Memory B cell (primary cell): Measurements from ENCODE around the gene GJC1.
A peak's percentile ranks its signal among the peaks of the same experiment; 100 is the strongest.

Experiments used
- ATAC-seq: fragments of 150-1000 bp; cut with Tn5 transposase; 2 replicates; pipeline ENCODE4 v1.10.0; 2021; ENCODE audit warnings: low read depth, mild to moderate bottlenecking, moderate library complexity
- DNase-seq, 2 donors: peaks; one replicate each; pipeline ENCODE4 v3.0.0; 2022; ENCODE audit warnings: low spot score in 2 of 2
- H3K27ac Mint-ChIP-seq: one replicate; pipeline ENCODE4 v1.8.0; 2022; ENCODE audit warnings: mild to moderate bottlenecking, moderate library complexity, mixed read lengths
- H3K27me3 Mint-ChIP-seq: one replicate; pipeline ENCODE4 v1.8.0; 2022; ENCODE audit warnings: mixed read lengths
- H3K36me3 Mint-ChIP-seq: one replicate; pipeline ENCODE4 v1.8.0; 2022; ENCODE audit warnings: mild to moderate bottlenecking, mixed read lengths
- H3K4me1 Mint-ChIP-seq: one replicate; pipeline ENCODE4 v1.8.0; 2022; ENCODE audit warnings: mixed read lengths
- H3K4me3 Mint-ChIP-seq: one replicate; pipeline ENCODE4 v1.8.0; 2022; ENCODE audit warnings: mild to moderate bottlenecking, moderate library complexity, mixed read lengths
- H3K9me3 Mint-ChIP-seq: one replicate; pipeline ENCODE4 v1.8.0; 2022; ENCODE audit warnings: mixed read lengths

The GJC1 gene

DNA sequence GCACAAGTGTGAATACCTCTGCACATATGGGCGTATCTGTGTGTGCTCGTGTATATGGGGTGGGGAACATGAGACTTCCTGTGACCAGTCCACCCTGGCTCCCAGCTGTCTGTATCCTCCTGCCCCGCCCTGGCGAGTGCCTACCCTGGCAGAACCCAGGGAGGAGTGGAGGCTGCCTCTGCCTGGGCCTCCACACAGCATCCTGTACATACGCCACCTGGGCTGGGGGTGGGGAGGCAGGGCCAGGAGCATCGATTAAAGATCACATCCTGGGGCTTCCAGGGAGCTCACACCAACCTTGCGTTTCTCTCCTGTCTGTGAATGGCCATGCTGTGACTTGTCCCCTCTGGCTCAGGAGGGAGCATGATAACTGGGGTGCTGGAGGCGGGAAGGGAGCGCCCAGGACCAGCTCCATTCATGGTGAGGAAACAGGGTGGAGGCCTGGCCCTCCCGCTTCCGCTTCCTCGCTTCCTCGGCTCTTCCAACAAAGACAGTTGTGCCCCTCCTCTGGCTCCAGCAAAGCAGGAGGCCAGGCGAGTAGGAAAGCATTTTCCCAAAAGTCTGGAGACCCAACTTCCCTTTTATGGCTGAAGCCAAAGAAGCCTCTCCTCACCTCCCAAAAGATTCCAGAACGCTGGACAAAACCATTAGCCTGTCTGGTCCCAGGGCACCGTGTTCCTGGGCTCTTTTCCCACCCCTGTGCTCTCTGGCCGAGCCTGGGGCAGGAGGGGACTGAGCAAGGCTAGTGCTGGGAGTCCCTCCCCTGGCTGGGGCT, 48.3 kb downstream of the GJC1 start:
- H3K4me1 Mint-ChIP-seq: peaks cover 8% of the 10 kb centered on the region
- H3K27me3 Mint-ChIP-seq: peaks cover 10% of the 10 kb centered on the region
- no peaks in the 10 kb centered on the region for H3K36me3 Mint-ChIP-seq
- H3K27ac Mint-ChIP-seq: no peak overlapping the region
- no peak for ATAC-seq
- DNase-seq: no peak
- no peak overlapping the region for H3K4me3 Mint-ChIP-seq
- no peaks in the 10 kb centered on the region for H3K9me3 Mint-ChIP-seq

- DNase-seq: no peak
- Mint-ChIP-seq H3K4me1 (peaks cover 11% of the 10 kb centered on the region), H3K36me3 (no peaks in the 10 kb centered on the region), H3K9me3 (no peaks in the 10 kb centered on the region), H3K4me3 (peak overlapping the region; percentile 47), H3K27me3 (peaks cover 10% of the 10 kb centered on the region), H3K27ac (no peak overlapping the region)
- ATAC-seq: no peak
Measured at GRCh38 chr17:44780845-44781480, 49.1 kb downstream of the GJC1 start.

GRCh38 chr17:44780161-44780560, 49.9 kb downstream of the GJC1 start:
- no peaks in the 10 kb centered on the region for H3K36me3 Mint-ChIP-seq
- peaks cover 10% of the 10 kb centered on the region for H3K27me3 Mint-ChIP-seq
- ATAC-seq (no peak), DNase-seq (no peak)
- peaks cover 15% of the 10 kb centered on the region for H3K4me1 Mint-ChIP-seq
- no peak overlapping the region for H3K27ac Mint-ChIP-seq
- H3K4me3 Mint-ChIP-seq: no peak overlapping the region
- no peaks in the 10 kb centered on the region for H3K9me3 Mint-ChIP-seq

- H3K36me3 Mint-ChIP-seq: no peaks in the 10 kb centered on the region
- DNase-seq (peak; percentile 75 to 82), ATAC-seq (peak; percentile 36)
- H3K4me1 Mint-ChIP-seq: peaks cover 18% of the 10 kb centered on the region
- peak overlapping the region; percentile 67 for H3K4me3 Mint-ChIP-seq
- no peak overlapping the region for H3K27ac Mint-ChIP-seq
- H3K9me3 Mint-ChIP-seq: no peaks in the 10 kb centered on the region
- H3K27me3 Mint-ChIP-seq: peaks cover 10% of the 10 kb centered on the region
Measured at GRCh38 chr17:44779211-44780025, 50.7 kb downstream of the GJC1 start.

- peaks cover 18% of the 10 kb centered on the region for H3K4me1 Mint-ChIP-seq
- no peaks in the 10 kb centered on the region for H3K36me3 Mint-ChIP-seq
- H3K4me3 Mint-ChIP-seq: peak overlapping the region; percentile 67
- ATAC-seq (no peak), DNase-seq (no peak)
- H3K9me3 Mint-ChIP-seq: no peaks in the 10 kb centered on the region
- H3K27ac Mint-ChIP-seq: no peak overlapping the region
- H3K27me3 Mint-ChIP-seq: peaks cover 10% of the 10 kb centered on the region
Measured at GRCh38 chr17:44778656-44779210, 51.4 kb downstream of the GJC1 start.

DNA sequence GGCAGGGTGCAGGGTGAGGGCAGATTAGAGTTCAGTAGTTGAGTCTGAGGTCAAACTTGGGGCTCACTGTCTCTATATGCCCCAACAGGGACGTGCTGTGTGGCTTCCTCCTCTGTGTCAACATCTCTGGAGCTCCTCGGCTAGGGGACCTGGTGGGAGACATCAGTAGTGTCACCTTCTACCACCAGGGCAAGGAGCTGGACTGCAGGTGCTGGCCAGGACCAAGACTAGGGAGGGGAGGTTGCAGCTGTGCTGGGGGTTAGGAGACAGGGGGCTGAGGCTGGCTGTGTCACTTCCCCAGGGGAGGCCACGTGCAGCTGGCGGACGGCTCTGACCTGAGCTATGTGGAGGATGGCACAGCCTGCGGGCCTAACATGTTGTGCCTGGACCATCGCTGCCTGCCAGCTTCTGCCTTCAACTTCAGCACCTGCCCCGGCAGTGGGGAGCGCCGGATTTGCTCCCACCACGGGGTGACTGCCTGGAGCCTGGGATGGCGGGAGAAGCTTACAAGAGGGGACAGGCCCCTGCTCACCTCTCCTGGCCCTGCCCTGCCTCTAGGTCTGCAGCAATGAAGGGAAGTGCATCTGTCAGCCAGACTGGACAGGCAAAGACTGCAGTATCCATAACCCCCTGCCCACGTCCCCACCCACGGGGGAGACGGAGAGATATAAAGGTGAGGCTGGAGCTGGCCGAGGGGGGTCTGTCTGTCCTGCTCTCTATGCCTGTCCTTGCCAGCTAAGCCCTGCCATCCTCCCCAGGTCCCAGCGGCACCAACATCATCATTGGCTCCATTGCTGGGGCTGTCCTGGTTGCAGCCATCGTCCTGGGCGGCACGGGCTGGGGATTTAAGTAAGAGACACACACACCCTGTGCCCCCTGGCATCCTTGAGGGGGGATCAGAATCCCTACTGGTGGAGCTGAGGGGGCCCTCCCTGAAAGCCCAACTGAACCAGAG, 52.4 kb downstream of the GJC1 start:
- DNase-seq: no peak
- Mint-ChIP-seq H3K36me3 (no peaks in the 10 kb centered on the region), H3K9me3 (no peaks in the 10 kb centered on the region), H3K4me1 (peaks cover 18% of the 10 kb centered on the region), H3K27me3 (peaks cover 10% of the 10 kb centered on the region), H3K27ac (no peak overlapping the region), H3K4me3 (no peak overlapping the region)
- ATAC-seq: no peak

DNA sequence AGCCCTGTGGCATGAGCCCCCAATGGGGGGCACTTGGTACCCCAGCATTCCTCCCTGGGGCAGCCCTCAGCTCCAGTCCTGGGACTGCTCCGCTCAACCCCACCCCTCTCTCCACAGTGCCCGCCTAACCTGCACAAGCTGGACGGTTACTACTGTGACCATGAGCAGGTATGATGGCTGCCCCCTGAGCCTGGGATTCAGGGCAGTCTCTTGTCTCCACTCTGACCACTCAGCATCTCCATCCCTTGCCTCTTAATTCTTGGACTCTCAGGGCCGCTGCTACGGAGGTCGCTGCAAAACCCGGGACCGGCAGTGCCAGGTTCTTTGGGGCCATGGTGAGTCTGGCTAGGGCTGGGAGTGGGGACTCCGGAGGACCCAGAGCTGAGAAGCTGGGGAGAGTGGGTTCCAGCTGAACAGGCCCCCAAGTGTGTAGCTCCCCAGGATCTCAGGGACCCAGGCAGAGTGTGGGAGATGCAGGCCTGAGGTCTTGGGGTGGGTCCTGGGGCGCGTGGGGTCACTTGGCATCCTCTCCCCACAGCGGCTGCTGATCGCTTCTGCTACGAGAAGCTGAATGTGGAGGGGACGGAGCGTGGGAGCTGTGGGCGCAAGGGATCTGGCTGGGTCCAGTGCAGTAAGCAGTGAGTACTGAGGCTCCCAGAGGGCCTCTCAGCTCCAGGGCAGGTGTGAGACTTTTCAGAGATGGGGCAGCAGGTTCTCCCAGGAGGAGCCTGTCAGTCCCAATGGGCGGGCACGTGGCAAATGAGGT, 53.3 kb downstream of the GJC1 start:
- no peaks in the 10 kb centered on the region for H3K36me3 Mint-ChIP-seq
- H3K27me3 Mint-ChIP-seq: peaks cover 12% of the 10 kb centered on the region
- peak overlapping the region; percentile 96 for H3K4me3 Mint-ChIP-seq
- H3K27ac Mint-ChIP-seq: no peak overlapping the region
- H3K9me3 Mint-ChIP-seq: no peaks in the 10 kb centered on the region
- no peak for DNase-seq
- no peak for ATAC-seq
- H3K4me1 Mint-ChIP-seq: peaks cover 18% of the 10 kb centered on the region

- peaks cover 18% of the 10 kb centered on the region for H3K4me1 Mint-ChIP-seq
- no peaks in the 10 kb centered on the region for H3K36me3 Mint-ChIP-seq
- H3K27ac Mint-ChIP-seq: peak overlapping the region; percentile 42
- H3K9me3 Mint-ChIP-seq: no peaks in the 10 kb centered on the region
- no peak for ATAC-seq
- peaks cover 13% of the 10 kb centered on the region for H3K27me3 Mint-ChIP-seq
- DNase-seq: no peak
- peak overlapping the region; percentile 96 for H3K4me3 Mint-ChIP-seq
Measured at GRCh38 chr17:44775838-44776621, 54.1 kb downstream of the GJC1 start.

- peak; percentile 85 for ATAC-seq
- Mint-ChIP-seq H3K4me1 (peaks cover 18% of the 10 kb centered on the region), H3K27me3 (peaks cover 11% of the 10 kb centered on the region), H3K4me3 (peak overlapping the region; percentile 96), H3K36me3 (no peaks in the 10 kb centered on the region), H3K9me3 (no peaks in the 10 kb centered on the region), H3K27ac (peak overlapping the region; percentile 42)
- DNase-seq: peak; percentile 74 to 84
Measured at GRCh38 chr17:44775136-44775837, 54.8 kb downstream of the GJC1 start.

DNA sequence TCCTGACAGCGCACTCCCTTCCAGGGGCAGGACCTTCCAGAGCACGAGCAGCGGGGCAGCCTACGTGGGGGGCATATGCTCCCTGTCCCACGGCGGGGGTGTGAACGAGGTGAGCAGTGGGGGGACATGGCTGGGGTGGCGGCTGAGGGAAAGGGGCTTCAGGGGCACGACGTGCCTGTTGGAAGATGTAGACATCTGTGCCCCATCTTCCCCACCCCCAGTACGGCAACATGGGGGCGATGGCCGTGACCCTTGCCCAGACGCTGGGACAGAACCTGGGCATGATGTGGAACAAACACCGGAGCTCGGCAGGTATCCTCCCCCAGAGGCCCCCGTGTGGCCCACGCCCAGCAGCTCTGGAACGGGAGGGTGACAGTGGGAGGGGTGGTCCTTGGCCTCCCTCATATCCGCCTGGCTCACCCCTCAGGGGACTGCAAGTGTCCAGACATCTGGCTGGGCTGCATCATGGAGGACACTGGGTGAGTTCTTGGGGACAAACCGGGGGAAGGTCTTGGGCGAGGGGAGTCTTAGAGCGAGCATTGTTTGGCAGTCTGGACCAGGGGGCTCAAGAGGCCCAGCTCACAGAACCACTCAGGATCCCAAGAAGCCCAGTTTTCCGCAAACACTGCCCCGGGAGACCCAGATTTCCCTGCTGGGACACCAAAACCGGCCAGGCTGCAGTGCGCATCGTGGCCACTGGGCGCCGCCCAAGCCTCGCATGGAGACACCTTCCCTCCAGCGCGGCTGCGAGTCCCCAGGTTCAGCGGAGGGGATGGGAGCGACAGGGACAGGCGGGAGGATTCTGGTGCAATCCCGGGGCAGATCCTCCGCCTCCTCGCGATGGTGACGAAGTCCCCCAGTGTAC, 55.6 kb downstream of the GJC1 start:
- DNase-seq (peak; percentile 86 to 97), ATAC-seq (peak; percentile 50)
- no peaks in the 10 kb centered on the region for H3K9me3 Mint-ChIP-seq

DNA sequence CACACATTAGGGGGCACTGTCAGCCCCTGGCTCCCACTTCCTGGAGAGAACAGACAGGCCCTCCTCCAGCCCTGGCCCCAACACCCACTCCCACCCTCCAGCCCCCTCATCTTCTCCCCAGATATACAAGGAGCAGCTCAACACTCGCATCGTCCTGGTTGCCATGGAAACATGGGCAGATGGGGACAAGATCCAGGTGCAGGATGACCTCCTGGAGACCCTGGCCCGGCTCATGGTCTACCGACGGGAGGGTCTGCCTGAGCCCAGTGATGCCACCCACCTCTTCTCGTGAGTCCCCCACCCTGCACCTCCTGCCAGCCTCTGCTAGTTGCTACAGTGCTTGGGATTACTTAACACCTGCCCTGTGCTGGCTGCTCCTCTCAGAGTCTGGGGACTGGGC, 56.9 kb downstream of the GJC1 start:
- H3K4me3 Mint-ChIP-seq: no peak overlapping the region

More for the DNA sequence above, 55.6 kb downstream of the GJC1 start:
- Mint-ChIP-seq H3K27ac (no peak overlapping the region), H3K4me1 (peaks cover 16% of the 10 kb centered on the region), H3K27me3 (peaks cover 10% of the 10 kb centered on the region), H3K36me3 (no peaks in the 10 kb centered on the region), H3K4me3 (peak overlapping the region; percentile 96)

More for the DNA sequence above, 56.9 kb downstream of the GJC1 start:
- no peak for DNase-seq
- H3K27me3 Mint-ChIP-seq: peaks cover 8% of the 10 kb centered on the region
- no peaks in the 10 kb centered on the region for H3K9me3 Mint-ChIP-seq
- peaks cover 10% of the 10 kb centered on the region for H3K4me1 Mint-ChIP-seq
- ATAC-seq: no peak
- no peaks in the 10 kb centered on the region for H3K36me3 Mint-ChIP-seq
- no peak overlapping the region for H3K27ac Mint-ChIP-seq
